DOHH2 (cell line): Measurements from ENCODE around the gene PKN1.

Experiments
- H3F3A ChIP-seq: fragments of 200-600 bp; sonication (generic), shearing (Covaris generic); 2 replicates; pipeline ENCODE4 v1.6.0; 2016; ENCODE audit warnings: antibody characterized with exemption, mild to moderate bottlenecking; ENCODE audit not compliant: control insufficient read depth, insufficient read depth
- H3K27ac ChIP-seq: fragments of 200-600 bp; sonication (generic); 2 replicates; pipeline ENCODE4 v1.5.1; 2014; ENCODE audit warnings: low read depth, mild to moderate bottlenecking, low read length, moderate library complexity
- H3K27me3 ChIP-seq: fragments of 200-600 bp; sonication (generic); 2 replicates; pipeline ENCODE4 v1.6.1; 2014; ENCODE audit warnings: mild to moderate bottlenecking, low read length, mixed read lengths; ENCODE audit not compliant: control insufficient read depth
- H3K36me3 ChIP-seq: fragments of 200-600 bp; sonication (generic); 2 replicates; pipeline ENCODE4 v1.6.1; 2014; ENCODE audit warnings: mild to moderate bottlenecking, low read length, moderate library complexity, mixed read lengths; ENCODE audit not compliant: control insufficient read depth
- H3K4me1 ChIP-seq: fragments of 200-600 bp; sonication (generic); 2 replicates; pipeline ENCODE4 v1.6.1; 2014; ENCODE audit warnings: mild to moderate bottlenecking, low read length, mixed read lengths; ENCODE audit not compliant: control insufficient read depth
- H3K4me2 ChIP-seq: fragments of 200-600 bp; sonication (generic); 2 replicates; pipeline ENCODE4 v1.6.0; 2014; ENCODE audit warnings: mild to moderate bottlenecking, low read length, moderate library complexity
- H3K4me3 ChIP-seq: fragments of 200-600 bp; sonication (generic); 2 replicates; pipeline ENCODE4 v1.5.1; 2014; ENCODE audit warnings: mild to moderate bottlenecking, low read length, mixed read lengths
- H3K79me2 ChIP-seq: fragments of 200-600 bp; sonication (generic); 2 replicates; pipeline ENCODE4 v1.6.1; 2014; ENCODE audit warnings: mild to moderate bottlenecking, low read length, mixed read lengths; ENCODE audit not compliant: control insufficient read depth
- H3K9me2 ChIP-seq: fragments of 200-600 bp; sonication (generic); replicated peaks from 2 replicates; pipeline ENCODE4 v1.6.1; 2014; ENCODE audit warnings: mild to moderate bottlenecking, low read length, mixed read lengths; ENCODE audit not compliant: control insufficient read depth
- H3K9me3 ChIP-seq: fragments of 200-600 bp; sonication (generic); 2 replicates; pipeline ENCODE4 v1.6.1; 2014; ENCODE audit warnings: antibody characterized with exemption, low read length, mixed read lengths; ENCODE audit not compliant: control insufficient read depth, insufficient read depth
- H4K20me1 ChIP-seq: fragments of 200-600 bp; sonication (generic); 2 replicates; pipeline ENCODE4 v1.6.0; 2014; ENCODE audit warnings: low read depth, mild to moderate bottlenecking, antibody characterized with exemption, low read length, moderate library complexity; ENCODE audit not compliant: control insufficient read depth, insufficient read depth
- CTCF ChIP-seq: fragments of 200-600 bp; sonication (generic); IDR thresholded peaks from one replicate; pipeline ENCODE4 v1.5.1; 2014; ENCODE audit warnings: antibody characterized with exemption, mild to moderate bottlenecking, low read depth, low read length; ENCODE audit not compliant: poor library complexity, severe bottlenecking
- EZH2phosphoT487 ChIP-seq: fragments of 200-600 bp; sonication (generic); IDR thresholded peaks from 2 replicates; pipeline ENCODE4 v1.6.1; 2017; ENCODE audit warnings: borderline replicate concordance, mild to moderate bottlenecking, antibody characterized with exemption, low read length, moderate library complexity, mixed read lengths

Gene PKN1

DNA sequence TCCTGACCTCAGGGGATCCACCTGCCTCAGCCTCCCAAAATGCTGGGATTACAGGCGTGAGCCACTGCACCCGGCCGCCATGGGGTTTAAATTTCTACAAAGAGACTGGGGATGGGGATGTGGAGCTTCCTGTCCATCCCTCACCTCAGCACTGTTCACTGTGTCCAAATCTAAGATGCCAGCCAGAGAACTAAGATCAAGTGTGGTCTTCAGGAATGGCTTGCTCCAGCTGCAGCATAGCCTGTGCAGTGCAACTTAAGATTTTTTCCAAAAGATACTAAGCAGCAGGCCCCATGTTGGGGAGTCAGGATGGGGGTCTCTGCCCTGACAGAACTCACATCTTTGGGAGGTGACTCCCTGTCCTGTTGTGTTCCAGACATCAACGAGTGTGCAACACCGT lies 42.6 kb upstream of the PKN1 start:
- no peak overlapping the region for H3K4me3 ChIP-seq
- TF ChIP-seq EZH2phosphoT487 (no peak), CTCF (no peak)
- H3K4me1 ChIP-seq, result peaks cover 4% of the 10 kb centered on the region
- H3K27me3 ChIP-seq, result peaks cover under 1% of the 10 kb centered on the region; the same call in 1 of the 2 replicates
- no peaks in the 10 kb centered on the region for H3K9me3 ChIP-seq
- H3K4me2 ChIP-seq, result no peak overlapping the region
- no peaks in the 10 kb centered on the region for H3K79me2 ChIP-seq
- no peaks in the 10 kb centered on the region for H3K36me3 ChIP-seq
- H4K20me1 ChIP-seq, result no peaks in the 10 kb centered on the region
- no peaks in the 10 kb centered on the region for H3F3A ChIP-seq
- no peaks in the 10 kb centered on the region for H3K9me2 ChIP-seq
- no peak overlapping the region for H3K27ac ChIP-seq

DNA sequence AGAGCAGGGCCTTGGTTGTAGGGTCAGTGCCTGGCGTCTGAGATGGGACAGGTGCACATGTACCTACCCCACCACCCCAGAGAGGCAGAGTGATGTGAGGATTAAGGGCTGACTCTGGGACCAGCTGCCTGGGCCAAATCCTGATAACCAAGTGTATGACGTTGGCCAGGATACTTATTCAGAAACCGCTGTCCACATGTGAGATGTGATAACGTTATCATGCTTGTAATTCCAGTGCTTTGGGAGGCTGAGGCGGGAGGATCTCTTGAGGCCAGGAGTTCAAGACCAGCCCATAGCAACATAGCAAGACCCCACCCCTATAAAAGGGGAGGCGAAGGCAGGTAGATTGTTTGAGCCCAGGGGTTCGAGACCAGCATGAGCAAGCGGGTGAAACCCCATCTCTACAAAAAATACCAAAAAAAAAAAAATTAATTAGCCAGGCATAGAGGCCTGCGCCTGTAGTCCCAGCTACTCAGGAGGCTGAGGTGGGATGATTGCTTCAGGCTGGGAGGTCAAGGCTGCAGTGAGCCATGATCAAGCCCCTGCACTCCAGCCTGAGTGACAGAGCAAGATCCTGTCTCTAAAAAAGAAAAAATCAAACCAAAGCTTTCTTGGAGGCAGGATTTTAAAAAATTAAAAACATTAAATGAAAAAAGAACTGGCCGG lies 41.8 kb upstream of the PKN1 start:
- H3K4me3 ChIP-seq, result no peak overlapping the region
- no peaks in the 10 kb centered on the region for H3K9me3 ChIP-seq
- no peaks in the 10 kb centered on the region for H3K9me2 ChIP-seq
- TF ChIP-seq EZH2phosphoT487 (no peak), CTCF (no peak)
- no peaks in the 10 kb centered on the region for H3K79me2 ChIP-seq
- H3K27me3 ChIP-seq, result no peaks in the 10 kb centered on the region
- no peak overlapping the region for H3K27ac ChIP-seq
- H3K4me1 ChIP-seq, result peaks cover 3% of the 10 kb centered on the region
- H3F3A ChIP-seq, result no peaks in the 10 kb centered on the region
- H3K36me3 ChIP-seq, result no peaks in the 10 kb centered on the region
- H3K4me2 ChIP-seq, result no peak overlapping the region
- no peaks in the 10 kb centered on the region for H4K20me1 ChIP-seq

GRCh38 chr19:14393329-14393728 lies 39.8 kb upstream of the PKN1 start:
- Histone ChIP-seq H3F3A (no peaks in the 10 kb centered on the region), H3K36me3 (no peaks in the 10 kb centered on the region), H3K4me3 (no peak overlapping the region), H4K20me1 (no peaks in the 10 kb centered on the region), H3K79me2 (no peaks in the 10 kb centered on the region), H3K4me1 (peaks cover 3% of the 10 kb centered on the region), H3K9me3 (no peaks in the 10 kb centered on the region), H3K4me2 (no peak overlapping the region), H3K27me3 (no peaks in the 10 kb centered on the region), H3K27ac (no peak overlapping the region), H3K9me2 (no peaks in the 10 kb centered on the region)
- TF ChIP-seq EZH2phosphoT487 (no peak), CTCF (no peak)
